Astrocyte of the hippocampus (primary cell): ENCODE measurements around the gene GSG1L.

Source experiments
- DNase-seq: peaks from one replicate; pipeline ENCODE4 v3.0.0; 2011; ENCODE audit warnings: low read depth, low spot score

Gene GSG1L

GRCh38 chr16:28025631-28026030 is 37.9 kb downstream of the GSG1L start:
- no peak for DNase-seq

- DNase-seq = no peak
Measured at GRCh38 chr16:28019218-28019617, 44.3 kb downstream of the GSG1L start.

GRCh38 chr16:28014851-28015250 is 48.7 kb downstream of the GSG1L start:
- DNase-seq = no peak

- no peak for DNase-seq
Measured at GRCh38 chr16:28013878-28014277, 49.6 kb downstream of the GSG1L start.

GRCh38 chr16:28013392-28013791 is 50.1 kb downstream of the GSG1L start:
- no peak for DNase-seq

- no peak for DNase-seq
Measured at GRCh38 chr16:28011971-28012445, 51.5 kb downstream of the GSG1L start.

- no peak for DNase-seq
Measured at GRCh38 chr16:28011223-28011622, 52.3 kb downstream of the GSG1L start.

GRCh38 chr16:28010671-28011070 is 52.8 kb downstream of the GSG1L start:
- no peak for DNase-seq

GRCh38 chr16:28009586-28010373 is 53.7 kb downstream of the GSG1L start:
- DNase-seq = no peak

- DNase-seq = no peak
Measured at GRCh38 chr16:28003923-28004322, 59.6 kb downstream of the GSG1L start.

- no peak for DNase-seq
Measured at GRCh38 chr16:28003021-28003865, 60.3 kb downstream of the GSG1L start.

- no peak for DNase-seq
Measured at GRCh38 chr16:28001642-28002041, 61.9 kb downstream of the GSG1L start.

- no peak for DNase-seq
Measured at GRCh38 chr16:28001184-28001583, 62.3 kb downstream of the GSG1L start.

GRCh38 chr16:28000314-28001169 is 63.0 kb downstream of the GSG1L start:
- no peak for DNase-seq

- DNase-seq = no peak
Measured at GRCh38 chr16:27999687-28000086, 63.8 kb downstream of the GSG1L start.

- no peak for DNase-seq
Measured at GRCh38 chr16:27995378-27995777, 68.1 kb downstream of the GSG1L start.

- no peak for DNase-seq
Measured at GRCh38 chr16:27994686-27995085, 68.8 kb downstream of the GSG1L start.

GRCh38 chr16:27993587-27993986 is 69.9 kb downstream of the GSG1L start:
- no peak for DNase-seq

- no peak for DNase-seq
Measured at GRCh38 chr16:27991876-27992275, 71.6 kb downstream of the GSG1L start.

GRCh38 chr16:27985981-27986380 is 77.5 kb downstream of the GSG1L start:
- no peak for DNase-seq

- DNase-seq = no peak
Measured at GRCh38 chr16:27984121-27984520, 79.4 kb downstream of the GSG1L start.

GRCh38 chr16:27983244-27983643 is 80.3 kb downstream of the GSG1L start:
- no peak for DNase-seq
